ENCODE measurements around the gene SEMA6C. TPM values are rescaled to one million over a fixed set of nuclear protein-coding genes. Genes with fewer than 3 reads are reported as not detected.
"Not testable (repeated sequence)": the region's sequence is repeated elsewhere in the genome, so short reads cannot be mapped to it uniquely, and the experiment has no call there.

The SEMA6C gene
- total RNA-seq, result 1.7 and 2.0 TPM in 2 replicates

- Mint-ChIP-seq H3K9me3 (no peaks in the 10 kb centered on the region), H3K27me3 (ENCODE audit: low read depth) (peaks cover 16% of the 10 kb centered on the region), H3K27ac (peak within 1 kb of the TSS; percentile 28), H3K4me3 (ENCODE audit: low read depth) (peak within 1 kb of the TSS; percentile 88), H3K4me1 (ENCODE audit: low read depth) (peaks cover 10% of the 10 kb centered on the region), H3K36me3 (ENCODE audit: low read depth) (no peaks in the 10 kb centered on the region)
- peak; percentile 88 for DNase-seq (ENCODE audit: low spot score)
- intact Hi-C loops (cut with micrococcal nuclease), result loop anchor here (1.0 kb wide), 2 partner anchors 10 to 15 kb away; partner anchors contain the start of gene TNFAIP8L2
Observed at GRCh38 chr1:151146412-151147131, at the start of gene SEMA6C. Gene SEMA6C (minus strand): TSS chr1:151146631. CDS start chr1:151142621, 4,010 bp downstream.

- Mint-ChIP-seq H3K36me3 (ENCODE audit: low read depth) (peaks cover 16% of the 10 kb centered on the region), H3K4me1 (ENCODE audit: low read depth) (peaks cover 25% of the 10 kb centered on the region)
- DNase-seq (ENCODE audit: low spot score); H3K27ac Mint-ChIP-seq; H3K9me3 Mint-ChIP-seq; H3K4me3 Mint-ChIP-seq (ENCODE audit: low read depth); H3K27me3 Mint-ChIP-seq (ENCODE audit: low read depth): not testable (repeated sequence)
- intact Hi-C loops (cut with micrococcal nuclease), result loop anchor here (5.0 kb wide), 1 partner anchor 152 kb away; the partner anchor contains the start of gene RFX5
Observed at GRCh38 chr1:151194894-151195594, 48.6 kb upstream of the SEMA6C start.

- peaks cover 3% of the 10 kb centered on the region for H3K27me3 Mint-ChIP-seq (ENCODE audit: low read depth)
- no peaks in the 10 kb centered on the region for H3K9me3 Mint-ChIP-seq
- H3K36me3 Mint-ChIP-seq (ENCODE audit: low read depth), result peaks cover 4% of the 10 kb centered on the region
- H3K4me1 Mint-ChIP-seq (ENCODE audit: low read depth), result peaks cover 21% of the 10 kb centered on the region
- H3K27ac Mint-ChIP-seq, result no peak overlapping the region
- DNase-seq (ENCODE audit: low spot score), result no peak
- intact Hi-C loops (cut with micrococcal nuclease), result no loop called here
- no peak overlapping the region for H3K4me3 Mint-ChIP-seq (ENCODE audit: low read depth)
Observed at GRCh38 chr1:151193856-151194255, 47.4 kb upstream of the SEMA6C start.

- peaks cover 3% of the 10 kb centered on the region for H3K27me3 Mint-ChIP-seq (ENCODE audit: low read depth)
- H3K36me3 Mint-ChIP-seq (ENCODE audit: low read depth), result peaks cover 1% of the 10 kb centered on the region
- intact Hi-C loops (cut with micrococcal nuclease), result no loop called here
- no peak overlapping the region for H3K4me3 Mint-ChIP-seq (ENCODE audit: low read depth)
- peaks cover 26% of the 10 kb centered on the region for H3K4me1 Mint-ChIP-seq (ENCODE audit: low read depth)
- H3K9me3 Mint-ChIP-seq, result no peaks in the 10 kb centered on the region
- no peak for DNase-seq (ENCODE audit: low spot score)
- H3K27ac Mint-ChIP-seq, result no peak overlapping the region
Observed at GRCh38 chr1:151193304-151193703, 46.9 kb upstream of the SEMA6C start.

- H3K4me1 Mint-ChIP-seq (ENCODE audit: low read depth), result peaks cover 22% of the 10 kb centered on the region
- no peak overlapping the region for H3K27ac Mint-ChIP-seq
- peaks cover 3% of the 10 kb centered on the region for H3K36me3 Mint-ChIP-seq (ENCODE audit: low read depth)
- peaks cover 3% of the 10 kb centered on the region for H3K27me3 Mint-ChIP-seq (ENCODE audit: low read depth)
- H3K9me3 Mint-ChIP-seq, result no peaks in the 10 kb centered on the region
- no peak for DNase-seq (ENCODE audit: low spot score)
- H3K4me3 Mint-ChIP-seq (ENCODE audit: low read depth), result no peak overlapping the region
- intact Hi-C loops (cut with micrococcal nuclease), result no loop called here
Observed at GRCh38 chr1:151192047-151192446, 45.6 kb upstream of the SEMA6C start.

GRCh38 chr1:151189637-151190445 lies 43.4 kb upstream of the SEMA6C start, which contains the start of gene VPS72:
Gene VPS72 (minus strand): TSS chr1:151190197. CDS start chr1:151190121, 76 bp downstream.
- Mint-ChIP-seq H3K36me3 (ENCODE audit: low read depth) (peaks cover 15% of the 10 kb centered on the region), H3K27ac (peak within 1 kb of the TSS; percentile 94), H3K9me3 (no peaks in the 10 kb centered on the region), H3K27me3 (ENCODE audit: low read depth) (peaks cover 3% of the 10 kb centered on the region), H3K4me1 (ENCODE audit: low read depth) (peaks cover 17% of the 10 kb centered on the region), H3K4me3 (ENCODE audit: low read depth) (peak within 1 kb of the TSS; percentile 93)
- intact Hi-C loops (cut with micrococcal nuclease), result loop anchor here (1.0 kb wide), 3 partner anchors 8 to 64 kb away; partner anchors contain the start of genes LYSMD1, PIP5K1A and PSMD4
- DNase-seq (ENCODE audit: low spot score), result peak; percentile 85

- Mint-ChIP-seq H3K4me3 (ENCODE audit: low read depth) (peak overlapping the region; percentile 93), H3K27ac (peak overlapping the region; percentile 5), H3K36me3 (ENCODE audit: low read depth) (peaks cover 24% of the 10 kb centered on the region), H3K4me1 (ENCODE audit: low read depth) (peaks cover 17% of the 10 kb centered on the region)
- H3K9me3 Mint-ChIP-seq; DNase-seq (ENCODE audit: low spot score); intact Hi-C loops (cut with micrococcal nuclease); H3K27me3 Mint-ChIP-seq (ENCODE audit: low read depth): not testable (repeated sequence)
Observed at GRCh38 chr1:151188667-151189066, 42.2 kb upstream of the SEMA6C start.

GRCh38 chr1:151187205-151187604 lies 40.8 kb upstream of the SEMA6C start:
- H3K4me3 Mint-ChIP-seq (ENCODE audit: low read depth), result no peak overlapping the region

GRCh38 chr1:151184211-151184610 lies 37.8 kb upstream of the SEMA6C start:
- peaks cover 59% of the 10 kb centered on the region for H3K36me3 Mint-ChIP-seq (ENCODE audit: low read depth)
- intact Hi-C loops (cut with micrococcal nuclease), result no loop called here
- H3K27me3 Mint-ChIP-seq (ENCODE audit: low read depth), result no peaks in the 10 kb centered on the region
- H3K27ac Mint-ChIP-seq, result no peak overlapping the region
- no peak overlapping the region for H3K4me3 Mint-ChIP-seq (ENCODE audit: low read depth)
- no peak for DNase-seq (ENCODE audit: low spot score)
- H3K9me3 Mint-ChIP-seq, result no peaks in the 10 kb centered on the region
- peaks cover 12% of the 10 kb centered on the region for H3K4me1 Mint-ChIP-seq (ENCODE audit: low read depth)

More at GRCh38 chr1:151187205-151187604, 40.8 kb upstream of the SEMA6C start:
- intact Hi-C loops (cut with micrococcal nuclease), result no loop called here
- no peak for DNase-seq (ENCODE audit: low spot score)
- H3K4me1 Mint-ChIP-seq (ENCODE audit: low read depth), result peaks cover 17% of the 10 kb centered on the region
- H3K36me3 Mint-ChIP-seq (ENCODE audit: low read depth), result peaks cover 35% of the 10 kb centered on the region
- no peaks in the 10 kb centered on the region for H3K27me3 Mint-ChIP-seq (ENCODE audit: low read depth)
- no peaks in the 10 kb centered on the region for H3K9me3 Mint-ChIP-seq
- no peak overlapping the region for H3K27ac Mint-ChIP-seq

GRCh38 chr1:151176514-151177045 lies 30.1 kb upstream of the SEMA6C start:
- no peak overlapping the region for H3K4me3 Mint-ChIP-seq (ENCODE audit: low read depth)
- no peaks in the 10 kb centered on the region for H3K4me1 Mint-ChIP-seq (ENCODE audit: low read depth)
- DNase-seq (ENCODE audit: low spot score), result no peak
- H3K36me3 Mint-ChIP-seq (ENCODE audit: low read depth), result peaks cover 67% of the 10 kb centered on the region
- no peaks in the 10 kb centered on the region for H3K27me3 Mint-ChIP-seq (ENCODE audit: low read depth)
- intact Hi-C loops (cut with micrococcal nuclease), result no loop called here
- H3K27ac Mint-ChIP-seq, result no peak overlapping the region
- H3K9me3 Mint-ChIP-seq, result no peaks in the 10 kb centered on the region

- intact Hi-C loops (cut with micrococcal nuclease), result no loop called here
Observed at GRCh38 chr1:151175863-151176262, 29.4 kb upstream of the SEMA6C start, which contains the start of gene TMOD4. Gene TMOD4 (minus strand): TSS chr1:151175981. CDS start chr1:151174875, 1,106 bp downstream.

More at GRCh38 chr1:151175863-151176262, 29.4 kb upstream of the SEMA6C start, which contains the start of gene TMOD4:
- H3K27me3 Mint-ChIP-seq (ENCODE audit: low read depth), result no peaks in the 10 kb centered on the region
- no peak within 1 kb of the TSS for H3K4me3 Mint-ChIP-seq (ENCODE audit: low read depth)
- H3K27ac Mint-ChIP-seq, result no peak within 1 kb of the TSS
- DNase-seq (ENCODE audit: low spot score), result no peak
- peaks cover 60% of the 10 kb centered on the region for H3K36me3 Mint-ChIP-seq (ENCODE audit: low read depth)
- H3K4me1 Mint-ChIP-seq (ENCODE audit: low read depth), result no peaks in the 10 kb centered on the region
- H3K9me3 Mint-ChIP-seq, result no peaks in the 10 kb centered on the region

Measured in activated T-helper 2 cell treated with anti-CD3 and anti-CD28 coated beads, Interferon-gamma antibody, Interleukin-2, Interleukin-4, amounts not matched to agents 10 μg/mL and 5 μg/mL and 100 μg/mL, durations not matched to agents 14 hours and 24 hours and 36 hours (primary cell).